ENCODE measurements around the gene HTR1B.

DNA sequence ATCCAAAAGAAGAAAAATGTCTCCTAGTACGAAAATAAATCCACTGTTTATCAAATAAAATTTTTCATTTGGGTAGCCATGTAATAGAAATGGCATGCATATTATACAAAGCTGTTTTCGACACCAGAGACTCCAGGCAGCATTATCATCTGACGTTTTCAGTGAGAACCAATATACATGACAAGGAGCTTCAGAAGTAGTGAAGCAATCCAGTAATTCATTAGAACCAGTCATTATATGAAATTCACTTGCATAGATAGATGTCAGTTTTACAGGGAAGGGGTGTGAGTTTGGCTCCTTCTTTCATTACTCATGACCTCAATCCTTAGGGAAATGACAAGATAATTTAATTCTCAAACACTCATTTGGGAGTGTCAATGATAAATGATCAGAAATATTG is 14.7 kb downstream of the HTR1B start:
- TF ChIP-seq, protein P1, sequence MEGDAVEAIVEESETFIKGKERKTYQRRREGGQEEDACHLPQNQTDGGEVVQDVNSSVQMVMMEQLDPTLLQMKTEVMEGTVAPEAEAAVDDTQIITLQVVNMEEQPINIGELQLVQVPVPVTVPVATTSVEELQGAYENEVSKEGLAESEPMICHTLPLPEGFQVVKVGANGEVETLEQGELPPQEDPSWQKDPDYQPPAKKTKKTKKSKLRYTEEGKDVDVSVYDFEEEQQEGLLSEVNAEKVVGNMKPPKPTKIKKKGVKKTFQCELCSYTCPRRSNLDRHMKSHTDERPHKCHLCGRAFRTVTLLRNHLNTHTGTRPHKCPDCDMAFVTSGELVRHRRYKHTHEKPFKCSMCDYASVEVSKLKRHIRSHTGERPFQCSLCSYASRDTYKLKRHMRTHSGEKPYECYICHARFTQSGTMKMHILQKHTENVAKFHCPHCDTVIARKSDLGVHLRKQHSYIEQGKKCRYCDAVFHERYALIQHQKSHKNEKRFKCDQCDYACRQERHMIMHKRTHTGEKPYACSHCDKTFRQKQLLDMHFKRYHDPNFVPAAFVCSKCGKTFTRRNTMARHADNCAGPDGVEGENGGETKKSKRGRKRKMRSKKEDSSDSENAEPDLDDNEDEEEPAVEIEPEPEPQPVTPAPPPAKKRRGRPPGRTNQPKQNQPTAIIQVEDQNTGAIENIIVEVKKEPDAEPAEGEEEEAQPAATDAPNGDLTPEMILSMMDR (IDR thresholded peaks at IDR 0.05) = no peak
- TF ChIP-seq POLR2A (IDR thresholded peaks at IDR 0.05) (no peak), POLR2AphosphoS5 (IDR thresholded peaks at IDR 0.05) (no peak)

All from suprapubic skin (tissue), 4 donors.